Chondrocyte (in vitro differentiated cells): ENCODE measurements around the gene YIPF1. TPM values are rescaled to one million over a fixed set of nuclear protein-coding genes. Genes with fewer than 3 reads are reported as not detected.

Experiments used
- DNase-seq: peaks from one replicate; pipeline ENCODE4 v3.0.0; 2021; ENCODE audit warnings: mixed read lengths, low spot score
- H3K27ac Mint-ChIP-seq: one replicate; pipeline ENCODE4 v1.8.0; 2021; ENCODE audit warnings: mild to moderate bottlenecking, moderate library complexity, mixed read lengths; ENCODE audit not compliant: unreplicated experiment
- H3K27me3 Mint-ChIP-seq: 2 replicates; pipeline ENCODE4 v1.8.0; 2021; ENCODE audit warnings: low read depth, mixed read lengths
- H3K36me3 Mint-ChIP-seq: 2 replicates; pipeline ENCODE4 v1.8.0; 2021; ENCODE audit warnings: low read depth, mixed read lengths
- H3K4me1 Mint-ChIP-seq: 2 replicates; pipeline ENCODE4 v1.8.0; 2021; ENCODE audit warnings: low read depth, mild to moderate bottlenecking, mixed read lengths
- H3K4me3 Mint-ChIP-seq: one replicate; pipeline ENCODE4 v1.8.0; 2021; ENCODE audit warnings: mild to moderate bottlenecking, moderate library complexity, mixed read lengths; ENCODE audit not compliant: unreplicated experiment
- H3K9me3 Mint-ChIP-seq: 2 replicates; pipeline ENCODE4 v1.8.0; 2021; ENCODE audit warnings: low read depth, mixed read lengths
- total RNA-seq: library from RNA; stranded (reverse); gene quantifications from 3 replicates; pipeline ENCODE4 v1.2.1, GENCODE V29; 2021
- TF ChIP-seq, protein P1 (sequence below): fragments of 200-600 bp; sonication (generic); IDR thresholded peaks from 2 replicates; pipeline ENCODE4 v1.5.0; 2021; ENCODE audit warnings: antibody characterized with exemption, mild to moderate bottlenecking, moderate library complexity

YIPF1 gene
- total RNA-seq, 1 donor from 2014 or later: 18.1 TPM

DNA sequence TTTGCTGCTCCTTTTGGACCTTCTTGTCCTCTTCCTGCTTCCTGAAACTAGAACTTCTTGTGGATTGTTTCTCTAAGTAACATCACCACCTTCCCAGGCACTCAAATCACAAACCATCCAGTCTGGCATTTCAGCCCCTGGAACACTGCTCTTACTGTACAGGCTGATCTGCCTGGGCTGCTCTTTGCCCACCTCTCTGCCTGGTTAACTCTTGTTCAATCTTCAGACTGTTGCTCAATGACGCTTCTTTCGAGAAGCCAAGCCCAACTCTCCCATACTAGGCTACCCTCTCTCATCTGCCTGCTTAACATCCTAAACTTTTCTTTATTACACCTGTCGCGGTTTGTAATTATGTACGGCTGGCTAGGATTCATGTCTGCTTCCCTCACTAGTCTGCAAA, 5.0 kb upstream of the YIPF1 start:
- H3K4me1 Mint-ChIP-seq: peaks cover 43% of the 10 kb centered on the region
- H3K27ac Mint-ChIP-seq: no peak overlapping the region
- no peak overlapping the region for H3K4me3 Mint-ChIP-seq
- H3K27me3 Mint-ChIP-seq: no peaks in the 10 kb centered on the region
- H3K36me3 Mint-ChIP-seq: no peaks in the 10 kb centered on the region
- TF ChIP-seq, protein P1, sequence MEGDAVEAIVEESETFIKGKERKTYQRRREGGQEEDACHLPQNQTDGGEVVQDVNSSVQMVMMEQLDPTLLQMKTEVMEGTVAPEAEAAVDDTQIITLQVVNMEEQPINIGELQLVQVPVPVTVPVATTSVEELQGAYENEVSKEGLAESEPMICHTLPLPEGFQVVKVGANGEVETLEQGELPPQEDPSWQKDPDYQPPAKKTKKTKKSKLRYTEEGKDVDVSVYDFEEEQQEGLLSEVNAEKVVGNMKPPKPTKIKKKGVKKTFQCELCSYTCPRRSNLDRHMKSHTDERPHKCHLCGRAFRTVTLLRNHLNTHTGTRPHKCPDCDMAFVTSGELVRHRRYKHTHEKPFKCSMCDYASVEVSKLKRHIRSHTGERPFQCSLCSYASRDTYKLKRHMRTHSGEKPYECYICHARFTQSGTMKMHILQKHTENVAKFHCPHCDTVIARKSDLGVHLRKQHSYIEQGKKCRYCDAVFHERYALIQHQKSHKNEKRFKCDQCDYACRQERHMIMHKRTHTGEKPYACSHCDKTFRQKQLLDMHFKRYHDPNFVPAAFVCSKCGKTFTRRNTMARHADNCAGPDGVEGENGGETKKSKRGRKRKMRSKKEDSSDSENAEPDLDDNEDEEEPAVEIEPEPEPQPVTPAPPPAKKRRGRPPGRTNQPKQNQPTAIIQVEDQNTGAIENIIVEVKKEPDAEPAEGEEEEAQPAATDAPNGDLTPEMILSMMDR: no peak
- no peaks in the 10 kb centered on the region for H3K9me3 Mint-ChIP-seq
- no peak for DNase-seq

GRCh38 chr1:53893999-53894636, 4.5 kb upstream of the YIPF1 start, which contains the start of gene DIO1:
TSS of gene DIO1 (plus strand) at chr1:53894187. CDS start at chr1:53894211, 24 bp downstream.
- H3K4me1 Mint-ChIP-seq: peaks cover 41% of the 10 kb centered on the region
- no peak within 1 kb of the TSS for H3K27ac Mint-ChIP-seq
- H3K36me3 Mint-ChIP-seq: no peaks in the 10 kb centered on the region
- no peaks in the 10 kb centered on the region for H3K27me3 Mint-ChIP-seq
- no peaks in the 10 kb centered on the region for H3K9me3 Mint-ChIP-seq
- TF ChIP-seq, protein P1: no peak
- no peak for DNase-seq
- no peak within 1 kb of the TSS for H3K4me3 Mint-ChIP-seq

GRCh38 chr1:53892911-53893310, 3.3 kb upstream of the YIPF1 start:
- Mint-ChIP-seq H3K36me3 (no peaks in the 10 kb centered on the region), H3K4me1 (peaks cover 37% of the 10 kb centered on the region), H3K9me3 (no peaks in the 10 kb centered on the region), H3K27me3 (no peaks in the 10 kb centered on the region), H3K27ac (no peak overlapping the region), H3K4me3 (no peak overlapping the region)
- DNase-seq: no peak
- TF ChIP-seq, protein P1: no peak

GRCh38 chr1:53891678-53892077, 2.1 kb upstream of the YIPF1 start:
- TF ChIP-seq, protein P1: no peak
- Mint-ChIP-seq H3K27me3 (no peaks in the 10 kb centered on the region), H3K27ac (no peak overlapping the region), H3K4me1 (peaks cover 26% of the 10 kb centered on the region), H3K9me3 (no peaks in the 10 kb centered on the region), H3K4me3 (no peak overlapping the region), H3K36me3 (peaks cover 2% of the 10 kb centered on the region)
- DNase-seq: no peak

GRCh38 chr1:53891018-53891417, 1.4 kb upstream of the YIPF1 start:
- H3K27me3 Mint-ChIP-seq: no peaks in the 10 kb centered on the region
- H3K27ac Mint-ChIP-seq: no peak overlapping the region
- H3K4me3 Mint-ChIP-seq: no peak overlapping the region
- peaks cover 2% of the 10 kb centered on the region for H3K36me3 Mint-ChIP-seq
- DNase-seq: no peak
- peaks cover 21% of the 10 kb centered on the region for H3K4me1 Mint-ChIP-seq
- no peaks in the 10 kb centered on the region for H3K9me3 Mint-ChIP-seq
- TF ChIP-seq, protein P1: no peak
